Subcutaneous adipose tissue (tissue), 4 donors: ENCODE results near the gene MAOA. TPM values are rescaled to one million over a fixed set of nuclear protein-coding genes. Genes with fewer than 3 reads are reported as not detected.

Source experiments
- total RNA-seq, 4 donors: library from RNA; depleted of rRNA; stranded (reverse); fragments of >200 nt; gene quantifications; one replicate each; pipeline ENCODE4 v1.1.0, GENCODE V29; 2016
- TF ChIP-seq, protein P1 (sequence below): fragments of 450-650 bp; IDR thresholded peaks from one replicate; pipeline ENCODE4 v1.5.1; 2016; ENCODE audit warnings: low read depth, mild to moderate bottlenecking, control low read depth, antibody characterized with exemption, moderate library complexity

MAOA gene
- total RNA-seq, 4 donors from 2014 or later, result 291 to 599 (median 388) TPM

DNA sequence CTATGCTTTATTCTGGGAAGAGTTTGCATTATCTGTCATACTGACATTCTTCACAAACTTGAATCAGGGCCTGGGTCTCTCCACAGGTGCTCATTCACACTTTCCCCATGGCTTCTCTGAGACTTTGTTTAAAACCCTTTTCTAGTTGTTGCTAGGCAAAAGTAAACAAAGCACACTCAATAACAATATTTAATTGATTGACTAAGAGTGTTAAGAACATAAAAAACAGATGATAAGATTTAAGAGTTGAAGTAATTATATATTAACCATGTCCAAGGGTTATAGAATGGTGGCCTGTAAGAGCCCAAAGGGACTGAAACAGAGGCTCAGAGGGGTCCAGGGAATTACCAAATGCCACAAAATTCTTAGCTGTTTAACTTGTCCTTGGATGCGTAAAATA lies 7.1 kb downstream of the MAOA start:
- TF ChIP-seq, protein P1, sequence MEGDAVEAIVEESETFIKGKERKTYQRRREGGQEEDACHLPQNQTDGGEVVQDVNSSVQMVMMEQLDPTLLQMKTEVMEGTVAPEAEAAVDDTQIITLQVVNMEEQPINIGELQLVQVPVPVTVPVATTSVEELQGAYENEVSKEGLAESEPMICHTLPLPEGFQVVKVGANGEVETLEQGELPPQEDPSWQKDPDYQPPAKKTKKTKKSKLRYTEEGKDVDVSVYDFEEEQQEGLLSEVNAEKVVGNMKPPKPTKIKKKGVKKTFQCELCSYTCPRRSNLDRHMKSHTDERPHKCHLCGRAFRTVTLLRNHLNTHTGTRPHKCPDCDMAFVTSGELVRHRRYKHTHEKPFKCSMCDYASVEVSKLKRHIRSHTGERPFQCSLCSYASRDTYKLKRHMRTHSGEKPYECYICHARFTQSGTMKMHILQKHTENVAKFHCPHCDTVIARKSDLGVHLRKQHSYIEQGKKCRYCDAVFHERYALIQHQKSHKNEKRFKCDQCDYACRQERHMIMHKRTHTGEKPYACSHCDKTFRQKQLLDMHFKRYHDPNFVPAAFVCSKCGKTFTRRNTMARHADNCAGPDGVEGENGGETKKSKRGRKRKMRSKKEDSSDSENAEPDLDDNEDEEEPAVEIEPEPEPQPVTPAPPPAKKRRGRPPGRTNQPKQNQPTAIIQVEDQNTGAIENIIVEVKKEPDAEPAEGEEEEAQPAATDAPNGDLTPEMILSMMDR, result no peak

DNA sequence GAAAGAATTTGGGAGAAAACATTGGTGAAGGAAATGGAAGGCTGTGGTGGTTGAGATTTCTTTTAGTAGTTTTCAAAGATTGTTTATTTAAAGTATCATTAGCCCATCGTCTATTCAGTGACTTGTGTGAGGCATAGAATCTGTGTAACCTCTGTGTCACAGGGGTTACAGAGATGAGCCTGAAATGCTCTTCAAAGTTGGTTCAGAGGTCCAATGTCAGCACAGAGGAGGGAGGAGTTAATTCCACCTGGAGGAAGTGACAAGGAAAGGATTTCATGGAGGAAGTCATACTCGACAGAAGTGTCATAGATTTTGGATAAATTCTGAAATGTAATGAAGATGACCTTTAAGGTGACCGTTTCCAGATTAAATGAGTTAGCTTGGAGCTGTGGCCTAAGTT lies 8.2 kb downstream of the MAOA start:
- TF ChIP-seq, protein P1, result no peak

DNA sequence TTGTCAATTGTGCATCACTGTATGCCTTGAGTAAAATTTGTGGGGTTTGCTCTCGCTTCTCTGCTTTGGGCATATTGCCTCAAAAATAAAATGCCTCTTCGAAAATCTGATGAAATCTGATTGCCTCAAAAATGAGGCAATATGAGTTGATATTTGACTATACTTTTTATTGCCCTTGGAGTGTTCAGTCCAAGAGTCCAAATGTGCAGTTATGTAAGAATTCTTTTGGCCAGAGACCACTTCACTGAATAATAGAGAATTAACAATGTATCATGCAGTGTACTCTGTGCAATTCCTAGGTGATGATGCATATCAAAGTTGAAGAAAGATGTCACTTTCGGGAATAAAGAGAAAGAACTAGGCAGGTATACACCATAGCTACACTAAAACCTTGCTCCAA lies 8.6 kb downstream of the MAOA start:
- TF ChIP-seq, protein P1, result no peak

DNA sequence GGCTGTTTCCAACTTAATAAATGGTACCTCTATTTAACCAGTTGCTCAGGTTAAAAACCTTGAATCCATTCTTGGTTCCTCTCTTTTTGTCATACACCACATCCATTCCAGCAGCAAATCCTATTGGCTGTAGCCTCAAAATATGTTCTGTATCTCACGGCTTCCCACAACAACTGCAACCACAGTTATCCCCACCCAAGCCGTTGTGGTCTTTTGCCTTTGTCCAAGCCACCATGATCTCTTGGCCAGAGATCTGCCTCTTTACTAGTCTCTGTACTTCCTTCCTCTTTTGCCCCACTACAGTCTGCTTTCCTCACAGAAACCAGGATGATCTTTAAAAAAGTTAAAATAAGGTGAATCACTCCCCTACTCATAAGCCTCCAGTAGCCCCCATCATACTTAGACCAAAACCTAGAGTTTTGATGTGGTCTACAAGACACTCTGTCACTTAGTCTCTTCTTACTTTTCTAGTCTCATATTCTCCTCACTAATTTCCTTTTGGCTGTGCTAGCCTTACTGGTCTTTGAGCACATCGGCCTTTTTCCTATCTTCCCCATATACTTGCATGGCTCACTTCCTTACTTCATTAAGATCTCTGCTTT lies 10.3 kb downstream of the MAOA start:
- TF ChIP-seq, protein P1, result no peak

DNA sequence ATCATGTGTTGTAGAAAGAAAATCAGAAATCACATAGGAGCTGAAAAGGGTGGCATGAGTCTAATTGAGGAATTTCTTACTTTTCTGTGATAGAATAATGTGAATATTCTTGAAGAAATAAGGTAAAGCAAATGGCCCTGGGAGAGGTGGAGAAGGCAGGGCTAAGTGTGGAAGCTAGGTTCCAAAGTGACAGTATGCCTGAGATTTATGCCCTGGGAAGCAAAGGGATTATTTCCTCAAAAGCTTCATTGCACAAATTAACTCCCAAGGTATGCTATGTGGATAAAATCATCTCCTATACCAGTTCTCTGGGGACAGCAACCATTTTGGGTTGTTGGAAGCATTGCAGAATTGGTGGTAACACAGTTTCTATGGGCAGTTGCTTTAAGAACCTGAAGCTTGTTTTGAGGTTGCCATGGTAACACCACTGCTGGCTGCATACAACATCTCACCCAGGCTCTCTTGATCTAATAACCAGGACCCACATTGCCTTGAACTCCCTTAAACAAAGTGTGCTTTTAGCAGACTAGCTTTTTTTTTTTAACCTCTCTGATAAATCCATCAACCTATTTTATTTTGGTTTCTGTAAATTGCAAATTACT lies 21.0 kb downstream of the MAOA start:
- TF ChIP-seq, protein P1, result no peak

DNA sequence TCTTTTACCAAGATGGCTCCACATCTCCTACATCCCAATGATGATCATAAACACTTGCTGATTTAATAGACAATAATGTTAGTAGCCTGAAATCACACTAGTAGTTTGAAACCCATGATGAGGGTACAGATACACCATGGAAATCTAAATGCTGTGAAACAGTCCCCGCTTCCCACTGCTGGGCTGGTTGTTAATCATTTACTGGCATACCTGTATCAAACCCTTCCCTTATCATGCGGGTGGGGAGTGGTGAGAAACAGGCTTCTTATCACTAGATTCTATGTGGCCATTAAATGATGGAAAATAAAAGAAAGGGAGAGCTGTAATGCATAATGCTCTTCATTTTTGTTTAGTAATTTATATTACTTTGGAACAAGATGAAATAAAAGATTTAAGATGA lies 21.9 kb downstream of the MAOA start:
- TF ChIP-seq, protein P1, result no peak

DNA sequence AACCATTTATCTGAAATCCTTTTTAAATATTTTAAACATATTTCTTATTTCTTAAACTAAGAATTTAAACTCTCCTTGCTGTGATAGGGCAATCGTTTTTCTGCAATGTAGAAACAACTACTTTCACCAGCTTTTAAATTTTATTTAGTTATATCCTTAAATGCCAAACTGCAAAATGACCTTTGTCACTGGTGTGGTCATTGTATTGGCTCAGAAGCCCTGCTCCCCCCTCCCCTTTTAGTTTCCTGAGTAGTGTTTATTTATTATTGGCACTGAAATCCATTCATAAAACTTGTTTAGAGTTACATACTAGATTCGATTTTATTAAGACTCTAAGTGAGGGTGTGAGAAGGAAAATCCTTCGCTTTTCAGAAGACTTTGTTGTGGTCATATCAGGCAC lies 23.0 kb downstream of the MAOA start:
- TF ChIP-seq, protein P1, result no peak
